HT1080 (cell line): ENCODE measurements around the gene OR13C5. TPM values are rescaled to one million over a fixed set of nuclear protein-coding genes. Genes with fewer than 3 reads are reported as not detected.
A peak's percentile ranks its signal among the peaks of the same experiment; 100 is the strongest.

Source experiments
- DNase-seq: peaks from one replicate; pipeline ENCODE4 v3.0.0-alpha.2; 2015; ENCODE audit warnings: low read depth
- total RNA-seq: library from RNA; depleted of rRNA; stranded (reverse); fragments of >200 nt; shearing (Covaris generic); gene quantifications from 2 replicates; pipeline ENCODE4 v1.2.3, GENCODE V29; 2014; rRNA removed

The OR13C5 gene
- total RNA-seq, 1 experiment from 2014 or later: not detected

DNA sequence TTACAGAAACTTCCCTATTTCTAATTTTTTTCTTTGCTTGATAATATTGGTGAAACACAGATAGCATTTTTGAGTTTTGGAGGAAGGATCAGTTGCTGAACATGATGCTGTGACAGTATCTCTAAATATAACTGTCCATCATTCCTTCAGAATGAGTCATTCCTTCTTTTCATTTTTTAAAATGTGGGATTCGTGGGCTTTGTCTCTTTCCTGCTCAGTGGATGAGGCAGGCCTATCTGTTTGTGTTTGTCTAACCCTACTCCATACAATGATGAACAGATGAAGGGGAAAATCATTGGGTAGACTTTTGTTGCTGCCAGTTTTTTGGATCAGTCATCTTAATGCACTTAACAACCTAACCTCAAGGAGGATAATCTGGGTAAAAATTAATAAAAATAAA lies 46.0 kb downstream of the OR13C5 start:
- DNase-seq: peak; percentile 69

Other genes starting within 250 kb of the OR13C5 start
- gene OR13F1, start 95.2 kb downstream of the OR13C5 start, total RNA-seq: not detected in 2 replicates
- gene OR13C4, start 72.2 kb downstream of the OR13C5 start, total RNA-seq: not detected in 2 replicates
- gene OR13C3, start 62.6 kb downstream of the OR13C5 start, total RNA-seq: not detected in 2 replicates
- gene OR13C8, start 30.2 kb downstream of the OR13C5 start, total RNA-seq: not detected in 2 replicates
- not detected in 2 replicates for gene OR13C2, start 6.2 kb upstream of the OR13C5 start, total RNA-seq
- gene OR13C9, start 18.8 kb upstream of the OR13C5 start, total RNA-seq: not detected in 2 replicates
- gene OR13D1, start 95.1 kb upstream of the OR13C5 start, total RNA-seq: not detected in 2 replicates
- gene NIPSNAP3A, start 148.3 kb upstream of the OR13C5 start, total RNA-seq: 20.7 and 22.6 TPM in 2 replicates
- 0.19 TPM in 1 of 2 replicates, not detected in the other for gene NIPSNAP3B, start 164.7 kb upstream of the OR13C5 start, total RNA-seq